HG02884 (cell line): Measurements from ENCODE around the gene RPL31.
"Not testable (repeated sequence)": the region's sequence is repeated elsewhere in the genome, so short reads cannot be mapped to it uniquely, and the experiment has no call there.

Experiments
- ATAC-seq: cut with Tn5 transposase; IDR thresholded peaks from one replicate; pipeline ENCODE4 v1.9.1; 2021; ENCODE audit warnings: mild to moderate bottlenecking, moderate library complexity; ENCODE audit not compliant: unreplicated experiment

The RPL31 gene

GRCh38 chr2:101023327-101024107 lies 21.4 kb downstream of the RPL31 start:
- ATAC-seq: no peak

GRCh38 chr2:101025561-101025960 lies 23.5 kb downstream of the RPL31 start:
- ATAC-seq: no peak

- no peak for ATAC-seq
Measured at GRCh38 chr2:101026253-101026701, 24.2 kb downstream of the RPL31 start.

GRCh38 chr2:101026923-101027469 lies 24.9 kb downstream of the RPL31 start:
- ATAC-seq: no peak

GRCh38 chr2:101027852-101028251 lies 25.8 kb downstream of the RPL31 start:
- ATAC-seq: no peak

- no peak for ATAC-seq
Measured at GRCh38 chr2:101030866-101031554, 28.9 kb downstream of the RPL31 start.

- no peak for ATAC-seq
Measured at GRCh38 chr2:101032084-101032776, 30.1 kb downstream of the RPL31 start.

- ATAC-seq: no peak
Measured at GRCh38 chr2:101036562-101036961, 34.5 kb downstream of the RPL31 start.

GRCh38 chr2:101037161-101037755 lies 35.2 kb downstream of the RPL31 start:
- ATAC-seq: no peak

- no peak for ATAC-seq
Measured at GRCh38 chr2:101038455-101039255, 36.6 kb downstream of the RPL31 start.

- ATAC-seq: no peak
Measured at GRCh38 chr2:101040072-101040471, 38.0 kb downstream of the RPL31 start.

GRCh38 chr2:101040761-101041160 lies 38.7 kb downstream of the RPL31 start:
- ATAC-seq: no peak

- ATAC-seq: no peak
Measured at GRCh38 chr2:101041413-101041812, 39.3 kb downstream of the RPL31 start.

GRCh38 chr2:101045330-101045729 lies 43.2 kb downstream of the RPL31 start:
- ATAC-seq: no peak

- ATAC-seq: no peak
Measured at GRCh38 chr2:101047075-101047766, 45.1 kb downstream of the RPL31 start.

- ATAC-seq: no peak
Measured at GRCh38 chr2:101047774-101048173, 45.7 kb downstream of the RPL31 start.

GRCh38 chr2:101048756-101049155 lies 46.7 kb downstream of the RPL31 start:
- no peak for ATAC-seq

GRCh38 chr2:101050886-101051285 lies 48.8 kb downstream of the RPL31 start:
- ATAC-seq: not testable (repeated sequence)

- ATAC-seq: no peak
Measured at GRCh38 chr2:101052147-101052546, 50.1 kb downstream of the RPL31 start.

GRCh38 chr2:101053117-101053516 lies 51.0 kb downstream of the RPL31 start:
- ATAC-seq: no peak
